Measurements from ENCODE around the gene FABP6.
"Not testable (repeated sequence)": the region's sequence is repeated elsewhere in the genome, so short reads cannot be mapped to it uniquely, and the experiment has no call there.

Gene FABP6, protein sequence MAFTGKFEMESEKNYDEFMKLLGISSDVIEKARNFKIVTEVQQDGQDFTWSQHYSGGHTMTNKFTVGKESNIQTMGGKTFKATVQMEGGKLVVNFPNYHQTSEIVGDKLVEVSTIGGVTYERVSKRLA
- 0 reads per million in 2 donors for total RNA-seq

DNA sequence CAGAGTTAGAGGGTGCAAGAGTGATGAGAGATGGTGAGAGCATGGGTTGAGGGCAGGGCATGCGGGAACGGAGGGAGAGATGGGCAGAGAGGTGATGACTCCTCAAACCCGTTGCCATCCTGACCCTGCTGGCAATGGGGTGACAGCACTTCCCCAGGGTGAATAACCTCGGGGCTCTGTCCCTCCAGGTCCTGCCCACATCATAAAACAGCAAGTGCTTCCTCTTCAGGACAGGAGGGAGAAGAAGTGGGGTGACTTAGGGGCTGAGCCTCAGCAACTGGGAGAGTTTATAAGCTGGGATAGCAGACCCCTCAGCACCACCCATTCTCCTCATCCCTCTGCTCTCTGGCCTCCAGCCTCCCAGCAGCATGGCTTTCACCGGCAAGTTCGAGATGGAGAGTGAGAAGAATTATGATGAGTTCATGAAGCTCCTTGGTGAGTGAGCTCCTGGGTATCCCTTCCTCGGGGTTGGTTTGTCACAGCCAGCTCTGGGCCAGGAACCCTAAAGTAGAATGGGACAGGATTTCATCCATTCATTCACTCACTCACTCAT is at the start of gene FABP6:
Gene FABP6 (plus strand): TSS at position 317 of the 553 bp plus-strand sequence. CDS start 52 bp downstream, at position 369.
- DNase-seq, result no peak

DNA sequence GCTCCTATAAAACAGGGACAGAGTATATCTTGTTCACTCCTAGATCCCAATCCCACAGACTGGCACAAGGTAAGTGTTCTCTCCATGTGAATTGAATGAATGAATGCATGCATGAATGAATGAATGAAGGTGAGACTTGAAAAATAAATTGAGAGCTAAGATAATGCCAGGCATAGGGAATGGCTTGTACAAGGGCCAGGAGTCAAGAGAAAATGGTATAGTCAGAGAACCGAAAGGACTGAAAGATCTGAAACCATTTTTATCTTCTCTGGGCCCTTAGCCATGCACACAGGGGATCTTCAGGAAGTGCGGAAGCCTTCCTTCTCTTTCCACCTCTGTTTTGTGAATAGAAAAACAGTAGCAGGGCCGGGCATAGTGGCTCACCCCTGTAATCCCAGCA is 48.4 kb upstream of the FABP6 start:
- DNase-seq, result no peak

DNA sequence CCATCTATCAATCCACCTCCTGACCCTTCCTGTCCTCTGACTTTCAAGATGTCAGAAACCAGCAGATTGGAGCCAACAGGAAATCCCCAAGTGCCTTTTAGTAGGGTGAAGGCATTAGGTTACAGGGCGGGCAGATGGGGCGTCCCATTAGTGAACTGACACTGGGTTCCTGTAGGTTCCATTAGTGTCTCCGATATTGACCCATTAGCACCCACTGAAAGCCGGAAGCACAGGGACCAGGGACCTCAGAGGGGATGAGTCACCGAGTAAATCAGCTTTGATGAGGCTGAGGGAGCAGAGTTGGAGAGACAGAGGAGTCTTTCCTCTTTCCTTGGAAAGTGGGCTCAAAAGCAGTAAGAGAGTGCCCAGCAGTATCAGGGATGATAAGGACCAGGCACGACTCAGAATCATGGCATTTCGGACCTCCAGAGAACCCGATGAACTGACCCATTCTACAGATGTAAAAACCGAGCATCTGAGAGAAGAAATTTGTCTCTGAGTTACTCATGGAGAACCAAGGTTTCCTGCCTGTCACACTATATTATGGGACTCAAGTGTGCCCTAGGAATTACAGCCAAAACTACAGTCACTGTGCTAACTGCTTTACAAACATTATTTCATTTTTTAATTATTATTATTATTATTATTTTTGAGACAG is 47.2 kb upstream of the FABP6 start:
- DNase-seq, result no peak

DNA sequence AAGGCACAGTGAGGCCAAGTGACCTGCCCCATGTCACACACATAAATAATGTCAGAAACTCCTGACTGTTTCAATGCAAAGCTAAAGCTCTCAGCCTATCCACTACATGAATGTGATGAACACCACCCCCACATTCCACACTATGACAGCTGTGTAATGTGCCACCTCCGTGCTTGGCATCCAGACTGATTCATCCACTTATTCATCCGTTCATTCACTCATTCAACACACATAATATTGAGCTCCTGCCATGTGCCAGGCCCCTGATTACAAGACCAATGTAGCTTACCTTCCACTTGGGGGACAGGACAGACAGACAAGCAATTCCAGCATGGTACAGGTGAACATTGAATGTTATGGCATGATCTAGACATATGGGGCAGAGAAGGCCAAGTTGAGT is 46.2 kb upstream of the FABP6 start:
- DNase-seq, result no peak

DNA sequence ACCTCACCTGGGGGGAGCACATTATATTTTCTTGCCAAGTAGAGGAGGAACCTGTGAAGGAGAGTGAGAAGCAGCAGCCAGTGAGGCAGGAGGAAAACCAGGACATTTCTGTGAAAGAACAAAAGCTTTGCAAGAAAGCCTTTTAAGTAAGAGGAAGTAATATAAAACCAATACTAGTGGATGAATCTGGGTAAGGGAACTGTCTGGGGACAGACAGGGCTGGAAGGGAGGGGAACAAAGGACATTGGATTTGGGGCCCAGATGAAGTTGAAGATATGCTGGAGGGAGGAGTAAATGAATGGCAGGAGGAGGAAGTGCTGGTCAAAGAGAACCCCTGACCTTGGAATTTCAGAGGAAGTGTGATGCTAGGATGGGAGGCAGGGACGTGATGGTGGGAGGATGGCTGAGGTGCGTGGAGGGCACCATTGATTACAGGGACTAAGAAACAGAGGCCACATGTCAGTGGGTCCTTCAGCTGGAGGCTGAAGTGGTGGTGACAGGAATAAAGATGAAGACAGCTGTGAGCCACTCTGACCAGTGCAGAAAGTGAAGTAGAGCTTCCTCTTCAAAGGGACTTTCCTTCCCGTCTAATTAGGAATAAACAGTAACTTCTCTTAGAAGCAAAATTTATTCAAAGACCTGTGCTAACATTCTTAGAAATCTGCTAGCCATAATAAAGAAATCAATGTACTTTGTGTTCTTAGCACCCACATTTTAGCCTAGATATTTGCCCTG is 43.5 kb upstream of the FABP6 start:
- DNase-seq, result no peak

DNA sequence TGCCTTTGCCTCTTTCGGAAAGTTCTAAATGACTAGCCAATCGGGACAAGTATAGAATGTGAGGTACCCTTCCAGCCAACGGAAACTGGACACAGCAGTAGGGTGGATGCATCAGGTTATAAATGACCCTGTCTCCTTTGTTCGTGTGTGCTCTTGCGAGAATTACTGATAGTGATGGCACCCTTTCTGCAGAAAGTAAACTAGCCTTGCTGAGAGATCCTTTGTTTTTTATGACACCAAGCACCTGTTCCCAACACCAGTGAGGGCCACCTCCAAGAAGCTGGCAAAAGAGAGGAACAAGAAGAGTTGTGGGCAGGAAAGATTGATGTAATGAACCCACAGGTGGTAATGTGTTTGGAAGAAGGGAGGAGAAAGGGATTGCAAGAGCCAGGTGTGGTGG is 42.8 kb upstream of the FABP6 start:
- DNase-seq, result no peak

DNA sequence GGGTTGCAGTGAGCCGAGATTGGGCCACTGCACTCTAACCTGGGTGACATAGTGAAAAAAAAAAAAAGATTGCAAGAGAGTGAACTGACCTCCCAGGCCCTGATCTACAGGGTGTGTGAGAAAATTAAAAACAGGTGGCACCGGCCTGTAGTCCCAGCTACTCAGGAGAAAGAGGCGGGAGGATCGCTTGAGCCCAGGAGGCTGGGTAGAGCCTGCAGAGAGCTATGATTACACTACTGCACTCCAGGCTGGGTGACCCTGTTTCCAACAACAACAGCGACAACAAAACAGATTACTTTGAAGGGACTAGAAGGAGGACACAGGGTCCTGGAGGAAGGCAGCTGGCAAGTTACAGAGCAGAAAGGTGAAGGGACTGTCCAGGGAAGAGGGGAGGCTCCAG is 42.2 kb upstream of the FABP6 start:
- DNase-seq, result no peak

DNA sequence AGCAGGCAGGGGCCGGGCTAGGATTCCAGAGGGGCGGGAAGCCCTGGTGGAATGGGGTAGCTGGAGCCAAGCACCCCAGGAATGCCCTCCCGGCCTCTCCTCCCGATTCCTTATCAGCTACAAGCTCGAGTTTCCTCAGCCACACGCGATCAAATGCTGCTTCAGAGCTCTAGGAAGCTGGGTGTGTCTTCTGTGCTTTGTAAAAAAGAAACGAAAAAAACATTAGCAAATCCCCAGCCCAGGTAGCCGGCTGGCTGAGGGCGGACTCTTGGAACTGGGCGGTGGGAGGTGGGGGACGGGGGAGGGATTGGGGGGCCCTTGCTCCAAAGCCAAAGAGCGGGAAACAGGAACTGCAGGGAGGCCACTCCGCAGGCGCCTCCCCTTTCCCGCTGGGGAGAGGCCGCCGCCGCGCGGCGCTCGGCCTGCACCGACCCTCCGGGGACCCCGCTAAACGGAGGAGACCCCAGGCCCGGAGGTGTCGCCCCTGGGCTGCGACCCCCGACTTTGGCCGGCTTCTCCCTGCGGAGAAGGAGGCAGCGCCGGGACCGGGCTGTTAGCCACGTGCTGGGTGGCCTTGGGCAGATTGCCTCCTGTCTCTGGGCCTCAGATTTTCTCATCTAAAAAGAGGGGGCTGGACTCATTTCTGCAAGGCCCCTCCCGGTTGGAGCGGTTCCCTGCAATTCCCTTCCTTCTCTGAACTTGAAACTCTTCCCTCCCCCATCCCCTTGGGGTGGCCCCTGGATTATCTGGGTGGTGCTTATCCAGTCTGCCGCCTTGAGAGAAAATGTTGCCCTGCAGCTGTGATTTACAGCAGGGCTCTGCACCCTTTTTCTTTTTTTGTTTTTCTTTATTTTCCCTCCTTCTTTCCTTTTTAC is 40.9 kb upstream of the FABP6 start:
- no peak for DNase-seq

DNA sequence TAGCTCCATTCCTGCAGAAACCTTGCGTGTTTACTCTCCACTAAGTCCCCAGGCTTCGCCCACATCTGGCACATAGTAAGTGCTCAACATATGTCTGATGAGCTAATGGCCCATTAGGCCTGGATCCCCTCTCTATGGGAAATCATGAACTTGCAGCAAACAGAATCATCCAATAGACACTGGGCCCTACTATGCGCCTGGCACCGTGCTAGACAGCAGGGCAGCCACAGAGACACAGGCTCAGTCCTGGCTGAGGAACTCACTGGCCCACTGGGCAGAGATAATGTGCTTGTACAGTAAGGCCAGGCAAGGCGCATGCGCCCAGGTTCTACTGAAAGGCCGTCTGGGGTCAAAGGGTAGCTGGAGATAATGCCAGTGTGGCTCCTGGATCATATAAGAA is 36.9 kb upstream of the FABP6 start:
- DNase-seq, result no peak

DNA sequence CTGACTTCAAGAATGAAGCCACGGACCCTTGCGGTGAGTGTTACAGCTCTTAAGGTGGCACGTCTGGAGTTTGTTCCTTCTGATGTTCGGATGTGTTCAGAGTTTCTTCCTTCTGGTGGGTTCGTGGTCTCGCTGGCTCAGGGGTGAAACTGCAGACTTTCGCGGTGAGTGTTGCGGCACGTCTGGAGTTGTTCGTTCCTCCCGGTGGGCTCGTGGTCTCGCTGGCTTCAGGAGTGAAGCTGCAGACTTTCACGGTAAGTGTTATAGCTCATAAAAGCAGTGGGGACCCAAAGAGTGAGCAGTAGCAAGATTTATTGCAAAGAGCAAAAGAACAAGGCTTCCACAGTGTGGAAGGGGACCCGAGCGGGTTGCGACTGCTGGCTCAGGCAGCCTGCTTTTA is 36.2 kb upstream of the FABP6 start:
- not testable (repeated sequence) for DNase-seq

DNA sequence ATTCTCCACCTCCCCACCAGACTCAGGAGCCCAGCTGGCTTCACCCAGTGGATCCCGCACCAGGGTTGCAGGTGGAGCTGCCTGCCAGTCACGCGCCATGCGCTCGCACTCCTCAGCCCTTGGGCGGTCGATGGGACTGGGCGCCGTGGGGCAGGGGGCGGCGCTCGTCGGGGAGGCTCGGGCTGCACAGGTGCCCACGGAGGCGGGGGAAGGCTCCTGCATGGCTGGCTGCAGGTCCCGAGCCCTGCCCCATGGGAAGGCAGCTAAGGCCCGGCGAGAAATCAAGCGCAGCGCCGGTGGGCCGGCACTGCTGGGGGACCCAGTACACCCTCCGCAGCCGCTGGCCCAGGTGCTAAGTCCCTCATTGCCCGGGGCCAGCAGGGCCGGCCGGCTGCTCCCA is 35.5 kb upstream of the FABP6 start:
- DNase-seq, result not testable (repeated sequence)

DNA sequence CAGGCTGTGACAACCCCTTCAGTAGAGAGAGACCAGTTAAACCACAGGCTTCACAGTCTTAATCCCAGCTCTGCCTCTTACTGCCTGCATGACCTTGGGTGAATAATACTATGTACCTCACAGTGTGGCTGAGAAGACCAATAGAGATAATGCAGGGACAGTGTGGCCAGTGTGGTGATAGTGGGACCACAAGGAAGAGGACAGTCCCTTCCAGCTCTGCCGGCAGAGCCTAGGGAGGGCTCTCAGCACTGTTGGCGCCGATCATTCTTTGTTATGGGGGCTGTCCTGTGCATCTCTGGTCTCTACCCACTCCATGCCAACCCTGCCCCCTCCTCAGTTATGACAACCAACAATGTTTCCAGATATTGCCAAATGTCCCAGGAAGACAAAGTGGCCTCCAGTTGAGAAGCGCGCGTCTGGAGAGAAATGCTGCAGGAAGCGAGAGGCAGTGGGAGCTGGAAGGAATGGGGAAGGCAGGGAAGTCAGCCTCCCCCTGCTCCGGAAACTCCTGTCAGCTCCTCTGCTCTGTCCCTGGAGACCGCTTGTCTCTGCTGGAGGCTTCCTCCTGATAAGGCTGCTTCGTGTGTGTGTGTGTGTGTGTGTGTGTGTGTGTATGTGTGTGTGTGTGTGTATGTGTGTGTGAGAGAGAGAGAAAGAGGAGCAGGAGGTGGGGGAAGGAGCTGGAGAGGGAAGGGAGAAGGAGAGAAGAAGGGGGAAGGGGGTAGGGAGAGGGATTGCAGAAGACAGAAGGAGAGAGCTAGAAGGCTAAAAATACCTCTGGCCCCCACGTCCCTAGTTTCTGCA is 31.8 kb upstream of the FABP6 start:
- no peak for DNase-seq

DNA sequence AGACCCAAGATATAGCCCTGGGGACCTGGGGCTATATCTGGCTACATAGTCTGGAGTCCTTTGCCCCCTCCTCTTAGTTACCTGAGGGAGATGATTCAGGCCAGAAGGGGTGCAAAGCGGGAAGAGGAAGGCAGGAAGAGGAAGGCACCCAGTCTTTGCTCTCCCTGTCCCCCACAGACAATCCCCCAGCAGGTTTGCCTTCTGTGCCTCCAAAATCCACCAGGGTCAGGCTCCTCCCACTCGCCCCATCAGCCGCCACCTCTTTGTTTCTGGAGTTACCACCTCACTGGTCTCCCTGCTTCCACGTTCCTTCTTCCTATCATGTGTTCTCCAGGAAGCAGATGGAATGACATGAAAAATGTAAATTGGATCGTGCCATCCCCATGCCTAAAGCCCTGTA is 31.2 kb upstream of the FABP6 start:
- DNase-seq, result no peak

DNA sequence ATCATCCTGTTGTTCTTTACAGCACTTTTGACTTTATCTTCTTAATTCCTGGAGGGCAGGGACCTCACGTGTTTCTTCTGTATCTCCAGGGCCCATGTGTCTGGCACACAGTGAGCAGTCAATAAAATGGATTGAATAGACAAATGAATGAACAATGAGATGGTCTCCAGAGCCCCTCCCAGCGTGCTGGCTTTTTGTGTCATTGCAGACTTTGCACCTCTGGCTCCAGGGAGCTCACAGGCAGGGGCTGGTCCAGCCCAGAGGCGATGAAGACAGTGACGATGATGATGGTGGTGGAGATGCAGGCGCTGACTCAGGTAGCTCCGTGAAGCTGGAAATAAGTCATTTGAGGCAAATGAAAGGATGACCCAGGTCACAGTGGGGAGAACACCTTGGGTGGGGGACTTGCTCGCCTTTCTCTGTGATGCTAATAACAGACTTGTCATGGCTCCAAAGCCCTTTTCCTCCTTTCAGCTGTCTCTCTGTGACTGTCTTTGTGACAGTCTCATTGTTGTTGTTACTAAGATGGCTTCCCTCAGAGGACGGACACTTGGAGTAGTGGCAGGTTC is 30.4 kb upstream of the FABP6 start:
- no peak for DNase-seq

DNA sequence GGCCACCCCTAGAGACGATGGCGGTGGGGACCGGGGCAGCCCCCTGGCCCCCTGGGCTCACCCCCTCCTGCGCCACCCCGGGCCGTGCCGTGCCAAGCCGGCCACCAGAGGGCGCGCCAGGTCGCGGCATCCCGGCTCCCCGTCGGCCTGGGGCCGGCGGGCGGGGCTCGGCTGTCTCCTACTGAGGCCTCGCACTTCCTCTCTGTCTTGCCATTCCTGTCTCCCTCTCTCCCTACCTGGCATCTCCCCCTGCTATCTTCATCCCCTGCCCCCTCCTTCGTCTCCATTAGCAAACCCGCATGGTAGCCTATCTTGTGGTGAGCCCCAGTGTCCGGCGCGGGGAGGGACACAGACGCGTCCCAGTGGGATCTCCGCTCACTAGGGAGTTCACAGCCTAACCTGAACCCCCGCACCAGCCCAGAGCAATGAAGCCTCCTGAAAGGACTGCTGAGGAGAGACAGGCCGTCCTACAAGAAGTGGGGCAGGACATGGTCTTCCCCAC is 29.8 kb upstream of the FABP6 start:
- peak; percentile 66 for DNase-seq

DNA sequence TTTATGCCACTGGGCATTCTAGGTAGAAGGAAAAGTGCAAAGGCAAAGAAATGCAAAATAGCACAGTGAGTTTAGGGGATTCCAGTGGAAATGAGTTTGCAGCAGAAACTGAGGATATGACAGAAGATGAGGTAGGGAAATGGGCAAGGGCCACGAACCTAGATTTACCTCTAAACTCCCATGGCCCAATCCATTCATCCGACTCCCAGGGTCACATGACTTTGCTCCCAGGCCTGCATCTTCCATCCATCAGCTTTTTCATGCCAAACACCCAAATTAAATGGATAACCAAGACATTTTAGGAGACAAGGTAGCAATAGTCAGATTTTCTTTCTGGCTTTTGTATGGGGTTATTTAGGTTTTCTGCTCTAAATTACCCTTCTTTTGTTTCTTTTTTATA is 22.2 kb upstream of the FABP6 start:
- DNase-seq, result no peak

DNA sequence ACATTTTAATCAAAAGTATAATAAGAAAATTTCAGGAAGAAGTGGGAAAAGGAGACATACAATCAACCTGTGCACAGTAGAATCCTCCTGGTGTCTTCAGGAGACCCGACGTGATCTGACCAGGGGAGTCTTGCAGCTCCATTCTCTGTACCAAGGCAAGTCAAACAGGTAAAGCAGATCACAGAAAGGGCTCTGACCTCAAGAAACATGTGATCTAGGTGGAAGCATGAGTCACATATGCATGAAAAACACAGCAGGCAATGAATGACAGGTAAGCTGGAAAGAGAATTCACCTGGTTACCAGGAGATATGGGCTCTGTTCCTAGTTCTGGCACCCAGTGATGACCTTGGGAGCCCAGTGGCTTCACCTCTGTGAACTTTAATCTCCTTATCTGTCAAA is 19.4 kb upstream of the FABP6 start:
- no peak for DNase-seq

DNA sequence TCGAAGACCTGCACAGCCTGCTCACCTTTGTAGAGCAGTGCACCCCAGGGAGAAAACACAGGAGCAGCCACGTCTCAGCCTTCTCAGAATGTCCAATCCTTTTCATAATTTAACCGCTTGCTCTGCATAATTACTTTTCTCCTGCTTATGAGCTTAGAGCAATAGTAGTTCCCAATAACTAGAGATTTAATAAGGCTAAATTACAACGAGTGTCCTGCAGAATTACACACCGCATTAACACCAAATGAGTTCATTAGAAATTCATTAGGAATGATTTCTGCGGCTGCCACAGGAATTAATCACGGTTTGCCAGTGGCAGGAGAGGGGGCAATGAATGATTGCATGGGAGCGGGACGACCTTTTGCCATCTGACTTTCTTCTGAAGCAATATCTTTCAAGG is 18.7 kb upstream of the FABP6 start:
- no peak for DNase-seq

DNA sequence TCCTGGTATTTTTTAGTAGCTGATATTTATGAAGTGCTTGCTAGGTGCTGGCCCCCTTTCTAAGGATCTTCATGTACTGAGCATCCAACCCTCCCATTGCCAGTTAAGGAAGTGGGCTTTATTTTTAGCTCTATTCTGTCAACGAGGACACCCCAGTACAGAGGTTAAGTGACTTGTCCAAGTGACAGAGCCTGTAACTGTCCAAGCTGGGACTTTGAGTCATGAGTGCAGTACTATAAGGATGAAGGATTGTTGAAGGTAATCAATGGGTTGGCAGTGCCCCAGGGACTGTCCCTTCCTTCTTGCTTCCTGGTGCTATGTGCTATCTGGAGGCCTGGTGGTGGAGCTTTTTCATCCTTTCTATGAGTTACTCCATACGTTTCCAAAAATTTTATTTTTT is 18.0 kb upstream of the FABP6 start:
- no peak for DNase-seq

DNA sequence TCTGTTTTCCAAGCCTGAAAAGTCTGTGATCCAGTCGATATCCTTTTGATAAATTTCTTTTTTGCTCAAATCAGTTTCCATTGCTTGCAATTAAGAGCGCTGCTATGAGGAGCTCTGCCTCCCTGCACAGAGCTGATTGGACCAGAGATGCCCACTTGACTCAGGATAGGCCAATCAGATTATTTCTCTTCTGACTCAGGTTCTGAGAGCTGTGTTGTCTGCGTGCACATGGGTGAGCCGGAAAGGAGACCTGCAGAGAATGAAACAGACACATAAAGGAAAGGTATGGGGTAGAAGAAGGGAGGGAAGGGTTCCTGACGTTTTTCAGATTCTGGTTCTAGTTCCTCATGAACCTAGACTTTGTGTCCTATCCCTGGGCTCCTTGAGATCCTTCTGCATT is 15.8 kb upstream of the FABP6 start:
- DNase-seq, result no peak

DNA sequence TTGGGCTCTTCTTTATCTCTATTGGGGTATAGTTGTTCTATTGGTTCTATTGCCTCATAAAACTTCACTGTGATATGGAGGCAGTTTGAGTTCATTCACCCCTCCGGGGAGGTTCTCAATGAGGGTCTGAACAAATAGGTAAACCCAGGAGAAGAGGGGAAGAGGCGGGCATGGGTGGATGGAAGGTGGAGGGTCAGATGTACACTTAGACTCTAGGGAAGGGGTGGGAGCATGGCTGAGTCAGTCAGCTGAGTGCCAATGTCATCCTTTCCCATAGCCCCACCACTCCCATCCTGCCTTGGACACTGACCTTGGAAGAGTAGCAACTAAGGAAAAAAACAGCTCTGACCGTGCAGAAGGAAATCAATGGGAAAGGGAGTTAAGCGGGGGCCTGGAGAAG is 9.9 kb upstream of the FABP6 start:
- no peak for DNase-seq

DNA sequence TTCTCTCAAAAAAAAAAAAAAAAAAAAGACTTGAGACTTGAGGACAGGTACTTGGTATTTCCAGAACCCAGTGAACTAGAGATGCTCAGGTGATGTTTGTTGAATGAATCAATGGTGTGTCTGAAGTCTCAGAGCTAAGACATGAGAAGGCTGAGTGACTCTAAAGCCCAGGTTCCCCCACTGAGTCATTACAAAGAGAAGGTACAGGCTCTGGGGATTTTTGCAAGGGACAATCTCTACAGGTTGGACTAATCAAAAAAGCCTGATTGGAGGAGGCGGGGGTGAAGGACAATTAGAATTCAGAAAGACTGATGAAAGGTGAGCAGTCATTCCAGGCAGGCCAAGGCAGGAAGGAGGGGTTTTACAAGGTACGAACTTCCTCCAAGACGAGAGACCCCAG is 8.2 kb upstream of the FABP6 start:
- DNase-seq, result no peak
